Duodenal mucosa (tissue), 2 donors: ENCODE data around the gene CHRNA1.

ENCODE experiments used
- H3K27ac ChIP-seq: one replicate; pipeline ENCODE4 v1.7.0; 2013; ENCODE audit warnings: low read depth, low read length
- H3K27me3 ChIP-seq, 2 donors: one replicate each; pipeline ENCODE4 v1.7.0; 2013; ENCODE audit warnings: low read length in 2 of 2, control low read depth in 1 of 2; ENCODE audit not compliant: insufficient read depth in 2 of 2, control insufficient read depth in 1 of 2
- H3K36me3 ChIP-seq, 2 donors: one replicate each; pipeline ENCODE4 v1.7.0; 2013; ENCODE audit warnings: low read length in 2 of 2, control low read depth in 1 of 2; ENCODE audit not compliant: insufficient read depth in 2 of 2, control insufficient read depth in 1 of 2
- H3K4me1 ChIP-seq, 2 donors: one replicate each; pipeline ENCODE4 v1.7.0; 2013; ENCODE audit warnings: low read length in 2 of 2, control low read depth in 1 of 2; ENCODE audit not compliant: insufficient read depth in 2 of 2, control insufficient read depth in 1 of 2
- H3K4me3 ChIP-seq, 2 donors: one replicate each; pipeline ENCODE4 v1.7.0; 2013; ENCODE audit warnings: low read length in 2 of 2, low read depth in 1 of 2
- H3K9ac ChIP-seq, 2 donors: one replicate each; pipeline ENCODE4 v1.7.0; 2013; ENCODE audit warnings: low read length in 2 of 2, low read depth in 1 of 2
- H3K9me3 ChIP-seq, 2 donors: one replicate each; pipeline ENCODE4 v1.7.0; 2013; ENCODE audit warnings: low read length in 2 of 2, control low read depth in 1 of 2; ENCODE audit not compliant: control insufficient read depth in 1 of 2

The CHRNA1 gene

GRCh38 chr2:174781996-174782395, 17.7 kb upstream of the CHRNA1 start:
- no peak overlapping the region for H3K9ac ChIP-seq

GRCh38 chr2:174781298-174781697, 17.0 kb upstream of the CHRNA1 start:
- H3K27ac ChIP-seq = no peak overlapping the region
- no peak overlapping the region for H3K4me3 ChIP-seq
- no peaks in the 10 kb centered on the region for H3K36me3 ChIP-seq
- H3K27me3 ChIP-seq = no peaks in the 10 kb centered on the region
- peaks cover 0 to 4% of the 10 kb centered on the region in 2 donors for H3K4me1 ChIP-seq
- H3K9me3 ChIP-seq = no peaks in the 10 kb centered on the region
- H3K9ac ChIP-seq = no peak overlapping the region

More at GRCh38 chr2:174781996-174782395, 17.7 kb upstream of the CHRNA1 start:
- Histone ChIP-seq H3K27me3 (no peaks in the 10 kb centered on the region), H3K4me1 (peaks cover 0 to 4% of the 10 kb centered on the region in 2 donors), H3K27ac (no peak overlapping the region), H3K36me3 (no peaks in the 10 kb centered on the region), H3K4me3 (no peak overlapping the region), H3K9me3 (no peaks in the 10 kb centered on the region)

DNA sequence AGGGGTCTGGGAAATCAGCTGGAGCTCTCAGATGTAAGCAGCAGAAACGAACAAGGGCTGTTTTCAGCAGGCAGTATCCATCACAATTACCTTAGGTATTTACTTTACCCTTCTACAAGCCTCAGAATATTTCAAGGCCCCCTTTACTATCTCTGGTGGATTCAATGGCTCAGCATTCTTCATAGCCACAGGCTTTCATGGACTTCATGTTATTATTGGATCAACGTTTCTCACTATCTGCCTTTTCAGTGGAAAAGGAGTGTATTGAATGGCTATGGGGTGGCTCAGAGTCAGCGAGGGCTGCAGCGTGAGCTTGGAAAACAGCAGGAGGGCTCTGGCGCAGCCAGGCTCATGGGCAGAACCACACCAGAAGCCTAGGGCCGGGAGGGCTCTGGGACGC, 16.6 kb upstream of the CHRNA1 start:
- no peak overlapping the region for H3K9ac ChIP-seq
- H3K27ac ChIP-seq = no peak overlapping the region
- H3K27me3 ChIP-seq = no peaks in the 10 kb centered on the region
- H3K4me3 ChIP-seq = no peak overlapping the region
- H3K9me3 ChIP-seq = no peaks in the 10 kb centered on the region
- H3K36me3 ChIP-seq = no peaks in the 10 kb centered on the region
- H3K4me1 ChIP-seq = peaks cover 0 to 4% of the 10 kb centered on the region in 2 donors

GRCh38 chr2:174780191-174780840, 16.0 kb upstream of the CHRNA1 start:
- no peaks in the 10 kb centered on the region for H3K9me3 ChIP-seq
- H3K27me3 ChIP-seq = no peaks in the 10 kb centered on the region
- H3K4me3 ChIP-seq = no peak overlapping the region
- H3K36me3 ChIP-seq = no peaks in the 10 kb centered on the region
- H3K4me1 ChIP-seq = peaks cover 0 to 4% of the 10 kb centered on the region in 2 donors
- no peak overlapping the region for H3K27ac ChIP-seq
- H3K9ac ChIP-seq = no peak overlapping the region

DNA sequence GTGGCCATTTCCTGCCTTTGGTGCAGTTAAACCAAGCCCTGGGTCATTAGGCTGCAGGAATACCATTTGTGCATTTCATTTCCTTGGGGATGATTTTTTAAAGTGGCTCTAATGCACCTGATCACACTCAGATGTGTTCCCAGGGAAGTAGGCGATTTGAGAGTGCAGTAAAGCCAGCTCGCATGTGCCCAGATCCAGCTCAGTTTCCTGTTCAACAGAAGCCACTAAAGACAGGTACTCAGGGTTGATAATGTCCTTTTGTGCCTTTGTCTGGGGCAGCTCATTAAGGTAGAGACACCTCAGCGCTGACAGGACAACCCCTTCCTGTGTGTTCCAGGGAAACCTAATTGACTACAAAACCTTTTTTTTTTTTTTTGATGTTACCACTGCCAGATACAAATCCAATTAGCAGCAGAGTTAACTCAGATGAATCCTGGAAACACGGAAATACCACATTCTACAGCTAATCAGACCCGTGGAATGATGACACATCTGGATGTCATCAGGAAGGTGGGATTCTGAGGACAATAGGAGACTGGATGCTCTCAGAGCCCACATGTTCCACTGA, 15.2 kb upstream of the CHRNA1 start:
- no peak overlapping the region for H3K27ac ChIP-seq
- no peaks in the 10 kb centered on the region for H3K36me3 ChIP-seq
- H3K9ac ChIP-seq = no peak overlapping the region
- peaks cover 0 to 4% of the 10 kb centered on the region in 2 donors for H3K4me1 ChIP-seq
- H3K4me3 ChIP-seq = no peak overlapping the region
- H3K27me3 ChIP-seq = no peaks in the 10 kb centered on the region
- no peaks in the 10 kb centered on the region for H3K9me3 ChIP-seq

GRCh38 chr2:174778085-174778981, 14.1 kb upstream of the CHRNA1 start:
- Histone ChIP-seq H3K9ac (no peak overlapping the region), H3K27ac (no peak overlapping the region), H3K4me3 (no peak overlapping the region), H3K9me3 (no peaks in the 10 kb centered on the region), H3K4me1 (peaks cover 0 to 4% of the 10 kb centered on the region in 2 donors), H3K27me3 (no peaks in the 10 kb centered on the region), H3K36me3 (no peaks in the 10 kb centered on the region)

DNA sequence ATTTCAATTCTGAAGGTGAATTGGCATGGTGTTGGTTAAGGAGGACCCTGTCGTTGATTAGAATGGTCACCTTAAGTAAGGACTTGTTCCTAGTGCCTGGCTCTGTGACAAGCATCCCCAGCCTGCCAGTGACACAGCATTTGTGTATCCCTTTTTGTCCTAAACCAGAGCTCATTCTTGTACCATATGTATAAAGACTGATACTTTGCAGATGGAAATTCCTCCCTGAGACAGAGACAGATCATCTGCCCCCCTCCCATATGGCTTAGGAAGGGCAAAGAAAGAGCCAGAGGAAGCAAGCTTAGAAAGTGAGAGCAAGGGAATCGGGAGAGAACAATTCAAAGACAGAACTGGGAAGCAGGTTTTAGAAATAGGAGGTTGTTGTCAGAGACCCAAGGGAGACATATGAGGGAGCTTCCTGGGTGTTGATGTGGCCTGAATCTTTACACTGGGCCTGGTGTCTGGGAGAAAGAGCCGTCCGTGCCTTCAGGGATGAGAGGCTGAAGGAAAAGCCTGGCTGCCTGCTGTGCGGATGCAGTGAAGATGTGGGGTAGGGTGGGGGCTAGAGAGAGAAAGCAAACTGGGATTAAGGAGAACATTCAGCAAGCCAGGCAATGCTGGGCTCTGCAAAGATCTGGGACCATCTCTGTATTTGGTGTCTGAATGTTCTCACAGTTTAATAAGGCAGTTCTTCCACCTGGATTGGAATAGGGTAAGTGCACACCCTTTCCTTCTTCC, 13.2 kb upstream of the CHRNA1 start:
- Histone ChIP-seq H3K27ac (no peak overlapping the region), H3K4me3 (no peak overlapping the region), H3K4me1 (peaks cover 0 to 4% of the 10 kb centered on the region in 2 donors), H3K36me3 (no peaks in the 10 kb centered on the region), H3K27me3 (no peaks in the 10 kb centered on the region), H3K9me3 (no peaks in the 10 kb centered on the region), H3K9ac (no peak overlapping the region)

GRCh38 chr2:174776675-174777074, 12.4 kb upstream of the CHRNA1 start:
- Histone ChIP-seq H3K9ac (no peak overlapping the region), H3K27ac (no peak overlapping the region), H3K4me1 (peaks cover 7 to 9% of the 10 kb centered on the region in 2 donors)

DNA sequence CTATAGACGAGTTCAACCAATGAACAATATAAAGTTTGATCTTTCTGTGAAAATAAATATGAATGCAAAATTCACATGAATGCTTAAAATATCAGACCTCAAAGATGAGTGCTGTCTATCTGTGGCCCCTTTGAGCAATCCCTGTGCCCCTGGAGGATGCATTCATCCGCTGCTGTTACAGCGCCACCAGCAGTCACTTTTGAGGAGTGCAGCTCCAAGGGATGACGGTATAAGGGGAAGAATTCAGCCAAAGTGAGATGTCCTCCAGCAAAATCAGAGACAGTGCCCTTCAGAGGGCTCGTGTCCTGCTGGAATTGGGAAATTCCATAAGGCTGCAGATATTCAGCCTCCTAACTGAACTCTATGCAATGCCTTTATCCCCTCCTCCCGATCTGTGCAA, 12.0 kb upstream of the CHRNA1 start:
- Histone ChIP-seq H3K27me3 (no peaks in the 10 kb centered on the region), H3K9ac (no peak overlapping the region), H3K36me3 (no peaks in the 10 kb centered on the region), H3K4me3 (no peak overlapping the region), H3K27ac (no peak overlapping the region), H3K9me3 (no peaks in the 10 kb centered on the region), H3K4me1 (peaks cover 7 to 9% of the 10 kb centered on the region in 2 donors)

More at GRCh38 chr2:174776675-174777074, 12.4 kb upstream of the CHRNA1 start:
- Histone ChIP-seq H3K9me3 (no peaks in the 10 kb centered on the region), H3K36me3 (no peaks in the 10 kb centered on the region), H3K27me3 (no peaks in the 10 kb centered on the region), H3K4me3 (no peak overlapping the region)
